SK-N-SH (cell line): Measurements from ENCODE around the gene PHACTR3. TPM values are rescaled to one million over a fixed set of nuclear protein-coding genes. Genes with fewer than 3 reads are reported as not detected.

Experiments used
- CTCF ChIA-PET: fragments of 300-600, 350-600 bp; formaldehyde crosslinking; extraction: SDS; loops from one replicate; lab custom pipeline; 2021; lab: Yijun Ruan, JAX
- POLR2A ChIA-PET: fragments of 350-600 bp; sonication (Branson Sonifier 250); formaldehyde crosslinking; extraction: SDS; loops from one replicate; lab custom pipeline; 2020; ENCODE audit warnings: antibody characterized with exemption, inconsistent platforms; lab: Yijun Ruan, JAX
- DNase-seq: peaks from one replicate; pipeline ENCODE4 v3.0.0; 2012
- H2AFZ ChIP-seq: fragments of 200-600 bp; sonication (generic); 2 replicates; pipeline ENCODE4 v1.8.1; 2016; ENCODE audit warnings: antibody characterized with exemption, mild to moderate bottlenecking, low read depth
- H3F3A ChIP-seq: fragments of 200-600 bp; sonication (generic); replicated peaks from 2 replicates; pipeline ENCODE3; 2016; ENCODE audit warnings: antibody characterized with exemption, mild to moderate bottlenecking; ENCODE audit not compliant: insufficient read depth
- H3K27ac ChIP-seq, 2 experiments: fragments of 200-500 bp in 1 of 2; fragments of 200-600 bp in 1 of 2; sonication (Bioruptor generic) in 1 of 2; sonication (generic), shearing (Covaris generic) in 1 of 2; 2 replicates each; pipeline versions ENCODE4 v1.5.1 to v1.6.1; 2014 to 2016; ENCODE audit warnings: low read depth in 2 of 2, inconsistent platforms in 1 of 2, low read length in 1 of 2, mild to moderate bottlenecking in 1 of 2, mixed read lengths in 1 of 2
- H3K27me3 ChIP-seq: fragments of 200-600 bp; sonication (generic), shearing (Covaris generic); 2 replicates; pipeline ENCODE4 v1.6.1; 2016; ENCODE audit warnings: mixed run types; ENCODE audit not compliant: insufficient read depth
- H3K36me3 ChIP-seq, 2 experiments: fragments of 200-500 bp in 1 of 2; fragments of 200-600 bp in 1 of 2; sonication (Bioruptor generic) in 1 of 2; sonication (generic) in 1 of 2; replicated peaks in 1 of 2; 2 replicates each; pipeline versions ENCODE3 to v1.5.1; 2014 to 2016; ENCODE audit warnings: low read length in 1 of 2, mild to moderate bottlenecking in 1 of 2; ENCODE audit not compliant: insufficient read depth in 2 of 2, control insufficient read depth in 1 of 2
- H3K4me1 ChIP-seq, 2 experiments: fragments of 200-500 bp in 1 of 2; fragments of 200-600 bp in 1 of 2; sonication (Bioruptor generic) in 1 of 2; sonication (generic), shearing (Covaris generic) in 1 of 2; 2 replicates each; pipeline versions ENCODE4 v1.5.1 to v1.6.1; 2014 to 2016; ENCODE audit warnings: low read depth in 1 of 2, low read length in 1 of 2, mixed run types in 1 of 2; ENCODE audit not compliant: insufficient read depth in 2 of 2, control insufficient read depth in 1 of 2
- H3K4me2 ChIP-seq: fragments of 200-600 bp; sonication (generic), shearing (Covaris generic); 2 replicates; pipeline ENCODE4 v1.6.1; 2017; ENCODE audit warnings: mixed run types
- H3K4me3 ChIP-seq, 2 experiments: fragments of 200-500 bp in 1 of 2; fragments of 200-600 bp in 1 of 2; sonication (Bioruptor generic) in 1 of 2; sonication (generic), shearing (Covaris generic) in 1 of 2; 2 replicates each; pipeline versions ENCODE4 v1.5.1 to v1.8.1; 2014 to 2016; ENCODE audit warnings: low read depth in 2 of 2, inconsistent platforms in 1 of 2, low read length in 1 of 2, mild to moderate bottlenecking in 1 of 2, mixed read lengths in 1 of 2, moderate library complexity in 1 of 2
- H3K79me2 ChIP-seq: fragments of 200-600 bp; sonication (generic); 2 replicates; pipeline ENCODE4 v1.8.1; 2017; ENCODE audit warnings: mild to moderate bottlenecking; ENCODE audit not compliant: insufficient read depth
- H3K9ac ChIP-seq: fragments of 200-600 bp; sonication (generic); 2 replicates; pipeline ENCODE4 v1.6.1; 2017; ENCODE audit warnings: mixed run types
- H3K9me2 ChIP-seq: fragments of 200-600 bp; sonication (generic); 2 replicates; pipeline ENCODE4 v1.6.1; 2017; ENCODE audit warnings: mixed run types
- H3K9me3 ChIP-seq: fragments of 200-600 bp; sonication (generic); 2 replicates; pipeline ENCODE4 v1.6.1; 2017; ENCODE audit warnings: mixed run types, mild to moderate bottlenecking, moderate library complexity
- H4K20me1 ChIP-seq: fragments of 200-600 bp; sonication (generic); 2 replicates; pipeline ENCODE4 v1.6.1; 2017; ENCODE audit warnings: mild to moderate bottlenecking, mixed run types; ENCODE audit not compliant: insufficient read depth
- ELF1 ChIP-seq: IDR thresholded peaks from 2 replicates; pipeline ENCODE4 v1.4.0; 2012
- EP300 ChIP-seq, 2 experiments: IDR thresholded peaks; 2 replicates each; pipeline versions ENCODE4 v1.4.0 to v1.6.1; 2012; ENCODE audit warnings: borderline replicate concordance in 1 of 2, low read depth in 1 of 2, low read length in 1 of 2
- EZH2phosphoT487 ChIP-seq: fragments of 200-600 bp; sonication (generic); IDR thresholded peaks from 2 replicates; pipeline ENCODE4 v1.6.1; 2017; ENCODE audit warnings: low read depth, mixed run types, mild to moderate bottlenecking, antibody characterized with exemption, moderate library complexity, borderline replicate concordance
- FOXM1 ChIP-seq: IDR thresholded peaks from 2 replicates; pipeline ENCODE4 v1.4.0; 2012; ENCODE audit warnings: low read depth, mild to moderate bottlenecking
- GABPA ChIP-seq: IDR thresholded peaks from 2 replicates; pipeline ENCODE4 v1.4.0; 2012; ENCODE audit warnings: low read depth, mild to moderate bottlenecking
- GATA2 ChIP-seq: sonication (generic); formaldehyde crosslinking; IDR thresholded peaks from 2 replicates; pipeline ENCODE4 v1.5.0; 2020; ENCODE audit warnings: mild to moderate bottlenecking, missing genetic modification reagents
- RFX5 ChIP-seq: IDR thresholded peaks from 2 replicates; pipeline ENCODE4 v1.6.1; 2012; ENCODE audit warnings: mild to moderate bottlenecking, improper control_type of control experiment, low read length
- SIN3A ChIP-seq: IDR thresholded peaks from 2 replicates; pipeline ENCODE4 v1.6.1; 2012; ENCODE audit warnings: low read depth, mild to moderate bottlenecking, low read length, moderate library complexity, borderline replicate concordance
- TAF1 ChIP-seq: IDR thresholded peaks from 2 replicates; pipeline ENCODE4 v1.6.1; 2012; ENCODE audit warnings: low read depth, mild to moderate bottlenecking, low read length, moderate library complexity, borderline replicate concordance
- TEAD4 ChIP-seq: IDR thresholded peaks from 2 replicates; pipeline ENCODE4 v1.4.0; 2012; ENCODE audit warnings: mild to moderate bottlenecking, borderline replicate concordance; ENCODE audit not compliant: insufficient read depth
- YY1 ChIP-seq: IDR thresholded peaks from 2 replicates; pipeline ENCODE4 v1.4.0; 2012; ENCODE audit warnings: low read depth, mild to moderate bottlenecking
- WGBS: methylation state at CpG from one replicate; pipeline ENCODE4 v1.1.6; 2017; ENCODE audit warnings: low lambda C conversion rate; 5-methylcytosine and 5-hydroxymethylcytosine counted together
- polyA plus RNA-seq, 3 experiments: library from polyadenylated mRNA; depleted of rRNA; stranded (reverse); fragments of >200 nt; gene quantifications; 2 replicates each; pipeline ENCODE4 v1.2.3, GENCODE V29; 2012
- TF ChIP-seq, protein P1 (sequence below): fragments of 150-350 bp; IDR thresholded peaks from 2 replicates; pipeline ENCODE4 v1.6.1; 2017; ENCODE audit warnings: antibody characterized with exemption, low read length, low read depth, borderline replicate concordance
- TF ChIP-seq, protein P2 (sequence below): fragments of 150-350 bp; IDR thresholded peaks from 2 replicates; pipeline ENCODE4 v1.6.1; 2016; ENCODE audit warnings: mild to moderate bottlenecking, low read depth, low read length
- TF ChIP-seq, protein P3 (sequence below): IDR thresholded peaks from 2 replicates; pipeline ENCODE4; 2012

PHACTR3 gene
- polyA plus RNA-seq, 1 of the 3 experiments (the other 2 are of a cell fraction): 0.10 TPM

DNA sequence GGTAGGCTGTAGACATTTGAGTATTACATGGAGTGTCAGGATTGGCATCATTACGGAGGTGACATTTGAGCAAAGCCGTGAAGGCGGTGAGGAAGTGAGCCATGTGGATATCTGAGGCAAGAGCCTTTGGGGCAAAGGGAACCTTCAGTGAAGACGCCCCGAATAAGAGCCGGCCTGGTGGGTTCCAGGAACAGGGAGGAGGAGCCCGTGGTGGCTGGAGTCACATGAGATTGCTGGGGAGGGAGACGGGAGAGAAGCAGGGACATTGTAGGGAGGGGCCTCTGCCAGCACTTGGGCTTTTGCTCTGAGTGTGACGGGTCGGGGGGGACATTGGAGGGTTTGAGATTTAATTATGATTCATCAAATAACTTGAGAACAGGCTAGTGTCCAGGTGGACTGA, 78.3 kb downstream of the PHACTR3 start (continued):
- TF ChIP-seq TEAD4 (no peak), EZH2phosphoT487 (no peak)

DNA sequence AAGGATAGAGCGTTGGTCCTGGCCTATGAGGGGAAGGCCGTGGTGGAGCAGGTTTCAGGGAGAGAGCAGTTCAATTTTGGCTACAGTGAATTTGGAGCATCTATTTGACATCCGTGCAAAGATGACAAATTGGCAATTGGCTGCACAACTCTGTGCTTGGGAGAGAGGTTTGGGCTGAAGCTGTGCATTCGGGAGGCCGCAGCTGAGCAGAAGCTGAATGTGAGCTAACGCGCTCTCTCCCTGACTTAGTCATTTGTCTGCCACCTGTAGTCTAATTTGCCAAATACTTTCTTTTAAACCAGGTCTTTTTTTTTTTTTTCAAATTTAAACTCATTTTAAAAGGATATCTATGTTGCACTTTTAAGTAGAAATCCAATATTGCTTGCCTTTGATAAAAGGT, 78.8 kb downstream of the PHACTR3 start:
- POLR2A ChIA-PET: no interaction called here
- no peak overlapping the region for H3K4me2 ChIP-seq
- H4K20me1 ChIP-seq: no peaks in the 10 kb centered on the region
- DNase-seq: no peak
- no peak overlapping the region for H3K9ac ChIP-seq
- H3K4me1 ChIP-seq: no peaks in the 10 kb centered on the region; a peak in 1 of 4 replicates
- TF ChIP-seq, protein P1, sequence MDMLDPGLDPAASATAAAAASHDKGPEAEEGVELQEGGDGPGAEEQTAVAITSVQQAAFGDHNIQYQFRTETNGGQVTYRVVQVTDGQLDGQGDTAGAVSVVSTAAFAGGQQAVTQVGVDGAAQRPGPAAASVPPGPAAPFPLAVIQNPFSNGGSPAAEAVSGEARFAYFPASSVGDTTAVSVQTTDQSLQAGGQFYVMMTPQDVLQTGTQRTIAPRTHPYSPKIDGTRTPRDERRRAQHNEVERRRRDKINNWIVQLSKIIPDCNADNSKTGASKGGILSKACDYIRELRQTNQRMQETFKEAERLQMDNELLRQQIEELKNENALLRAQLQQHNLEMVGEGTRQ: no peak
- TF ChIP-seq SIN3A: no peak
- TF ChIP-seq, all 33 proteins: peak for 0
- Histone ChIP-seq H3K9me3 (no peaks in the 10 kb centered on the region), H3K79me2 (no peaks in the 10 kb centered on the region), H3K4me3 (no peak overlapping the region), H2AFZ (no peak overlapping the region), H3K36me3 (no peaks in the 10 kb centered on the region), H3K27ac (no peak overlapping the region), H3K27me3 (no peaks in the 10 kb centered on the region), H3F3A (no peaks in the 10 kb centered on the region), H3K9me2 (no peaks in the 10 kb centered on the region)
- 49% methylated on average over 7 of the region's 7 CpGs for WGBS
- CTCF ChIA-PET: interaction anchor here (1.4 kb wide), 1 partner anchor 67 kb away, joined by 3 read pairs; no protein-coding TSS in a partner anchor

DNA sequence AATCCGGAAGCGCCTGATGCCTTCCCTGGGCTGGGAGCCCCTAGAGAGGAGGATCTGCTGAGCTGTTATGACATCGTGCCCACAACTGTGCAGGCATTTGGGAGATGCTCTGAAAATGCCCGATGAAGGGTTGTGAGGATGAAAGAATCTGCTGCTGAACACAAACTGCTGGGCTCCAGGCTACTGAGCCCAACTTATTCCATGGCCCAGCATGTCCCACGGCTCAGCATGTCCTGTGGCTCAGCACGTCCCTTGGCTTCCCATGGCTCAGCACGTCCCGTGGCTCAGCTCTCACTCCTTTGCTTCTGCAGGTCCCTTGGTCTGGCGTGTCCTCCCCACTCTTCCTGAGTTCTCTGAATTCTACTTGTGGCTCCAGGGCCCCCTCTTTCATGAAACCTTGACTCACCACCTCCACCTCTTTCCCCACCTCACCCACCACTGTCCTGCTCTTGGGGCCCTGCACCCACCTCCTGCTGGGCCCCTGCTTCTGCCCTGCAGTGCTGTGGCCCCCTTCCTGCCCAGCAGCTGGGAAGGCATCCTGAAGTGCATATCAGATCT, 80.4 kb downstream of the PHACTR3 start:
- CTCF ChIA-PET: interaction anchor here (0.6 to 1.4 kb wide), 2 partner anchors 68 to 952 kb away, joined by 3 read pairs; no protein-coding TSS in a partner anchor
- Histone ChIP-seq H2AFZ (no peak overlapping the region), H3K27me3 (no peaks in the 10 kb centered on the region), H3K36me3 (no peaks in the 10 kb centered on the region), H3K4me1 (no peaks in the 10 kb centered on the region; a peak in 1 of 4 replicates), H3F3A (no peaks in the 10 kb centered on the region), H3K9me2 (no peaks in the 10 kb centered on the region), H3K9me3 (no peaks in the 10 kb centered on the region), H4K20me1 (no peaks in the 10 kb centered on the region), H3K79me2 (no peaks in the 10 kb centered on the region), H3K27ac (no peak overlapping the region), H3K4me3 (no peak overlapping the region)
- 23% methylated on average over 9 of the region's 9 CpGs for WGBS
- no peak for DNase-seq
- POLR2A ChIA-PET: no interaction called here
- TF ChIP-seq TAF1 (no peak), GABPA (no peak), YY1 (no peak), RFX5 (no peak), SIN3A (no peak), FOXM1 (no peak), EZH2phosphoT487 (no peak), ELF1 (no peak), GATA2 (CRISPR knock-in tag) (no peak), EP300 (IDR thresholded peaks at IDR 0.05; ENCODE audit: borderline replicate concordance in 1 of 2, low read depth in 1 of 2, low read length in 1 of 2) (no peak)
- TF ChIP-seq, protein P2, sequence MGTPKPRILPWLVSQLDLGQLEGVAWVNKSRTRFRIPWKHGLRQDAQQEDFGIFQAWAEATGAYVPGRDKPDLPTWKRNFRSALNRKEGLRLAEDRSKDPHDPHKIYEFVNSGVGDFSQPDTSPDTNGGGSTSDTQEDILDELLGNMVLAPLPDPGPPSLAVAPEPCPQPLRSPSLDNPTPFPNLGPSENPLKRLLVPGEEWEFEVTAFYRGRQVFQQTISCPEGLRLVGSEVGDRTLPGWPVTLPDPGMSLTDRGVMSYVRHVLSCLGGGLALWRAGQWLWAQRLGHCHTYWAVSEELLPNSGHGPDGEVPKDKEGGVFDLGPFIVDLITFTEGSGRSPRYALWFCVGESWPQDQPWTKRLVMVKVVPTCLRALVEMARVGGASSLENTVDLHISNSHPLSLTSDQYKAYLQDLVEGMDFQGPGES: no peak
- TF ChIP-seq, protein P3, sequence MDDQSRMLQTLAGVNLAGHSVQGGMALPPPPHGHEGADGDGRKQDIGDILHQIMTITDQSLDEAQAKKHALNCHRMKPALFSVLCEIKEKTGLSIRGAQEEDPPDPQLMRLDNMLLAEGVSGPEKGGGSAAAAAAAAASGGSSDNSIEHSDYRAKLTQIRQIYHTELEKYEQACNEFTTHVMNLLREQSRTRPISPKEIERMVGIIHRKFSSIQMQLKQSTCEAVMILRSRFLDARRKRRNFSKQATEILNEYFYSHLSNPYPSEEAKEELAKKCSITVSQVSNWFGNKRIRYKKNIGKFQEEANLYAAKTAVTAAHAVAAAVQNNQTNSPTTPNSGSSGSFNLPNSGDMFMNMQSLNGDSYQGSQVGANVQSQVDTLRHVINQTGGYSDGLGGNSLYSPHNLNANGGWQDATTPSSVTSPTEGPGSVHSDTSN: no peak
- TF ChIP-seq, all 33 proteins: peak for 0
- no peak overlapping the region for H3K4me2 ChIP-seq
- H3K9ac ChIP-seq: no peak overlapping the region
